Choroid plexus epithelial cell (primary cell): Measurements from ENCODE around the gene HSF4.

Experiments used
- DNase-seq: peaks from one replicate; pipeline ENCODE4 v3.0.0-alpha.2; 2010; ENCODE audit warnings: low read depth
- H3K4me3 ChIP-seq: 2 replicates; pipeline ENCODE4 v1.5.1; 2011; ENCODE audit warnings: low read depth, mild to moderate bottlenecking, control low read depth, low read length, moderate library complexity
- CTCF ChIP-seq: conservative IDR thresholded peaks from 2 replicates; pipeline ENCODE4 v1.5.1; 2011; ENCODE audit warnings: low read depth, mild to moderate bottlenecking, control low read depth, inconsistent platforms, low read length, moderate library complexity

HSF4 gene

GRCh38 chr16:67156143-67156844 lies 8.3 kb upstream of the HSF4 start:
- no peak for DNase-seq
- H3K4me3 ChIP-seq = no peak overlapping the region
- TF ChIP-seq CTCF = no peak

GRCh38 chr16:67157106-67157748 lies 7.3 kb upstream of the HSF4 start:
- no peak overlapping the region for H3K4me3 ChIP-seq
- DNase-seq = no peak
- no peak for TF ChIP-seq CTCF

GRCh38 chr16:67157892-67158635 lies 6.5 kb upstream of the HSF4 start:
- DNase-seq = no peak
- no peak for TF ChIP-seq CTCF
- no peak overlapping the region for H3K4me3 ChIP-seq

GRCh38 chr16:67158637-67159600 lies 5.6 kb upstream of the HSF4 start:
- peak overlapping the region; percentile 95 for H3K4me3 ChIP-seq
- DNase-seq = no peak
- no peak for TF ChIP-seq CTCF

- TF ChIP-seq CTCF = no peak
- no peak for DNase-seq
- peak overlapping the region; percentile 26 for H3K4me3 ChIP-seq
These were observed 2.9 kb upstream of the HSF4 start for GRCh38 chr16:67161595-67162058.

- DNase-seq = peak; percentile 72
- TF ChIP-seq CTCF = no peak
- peak overlapping the region; percentile 32 for H3K4me3 ChIP-seq
These were observed 1.9 kb upstream of the HSF4 start for GRCh38 chr16:67162506-67163163.
